Measurements from ENCODE around the gene XPR1.

GRCh38 chr1:180927841-180928240 lies 296.0 kb downstream of the XPR1 start:
- no peak for TF ChIP-seq CTCF (IDR thresholded peaks at IDR 0.05)
- no peak for TF ChIP-seq EP300 (IDR thresholded peaks at IDR 0.05)

All from gastroesophageal sphincter (tissue), 3 donors.